IPS-NIHi11 (cell line): ENCODE results near the gene CAPN13.
"Not testable (repeated sequence)": the region's sequence is repeated elsewhere in the genome, so short reads cannot be mapped to it uniquely, and the experiment has no call there.

Experiments used
- DNase-seq: peaks from one replicate; pipeline ENCODE4 v3.0.0; 2012; ENCODE audit warnings: mixed read lengths, low spot score

CAPN13 gene

GRCh38 chr2:30705056-30705455, 102.2 kb downstream of the CAPN13 start:
- DNase-seq = no peak

- DNase-seq = no peak
These were observed 102.8 kb downstream of the CAPN13 start for GRCh38 chr2:30704309-30705020.

DNA sequence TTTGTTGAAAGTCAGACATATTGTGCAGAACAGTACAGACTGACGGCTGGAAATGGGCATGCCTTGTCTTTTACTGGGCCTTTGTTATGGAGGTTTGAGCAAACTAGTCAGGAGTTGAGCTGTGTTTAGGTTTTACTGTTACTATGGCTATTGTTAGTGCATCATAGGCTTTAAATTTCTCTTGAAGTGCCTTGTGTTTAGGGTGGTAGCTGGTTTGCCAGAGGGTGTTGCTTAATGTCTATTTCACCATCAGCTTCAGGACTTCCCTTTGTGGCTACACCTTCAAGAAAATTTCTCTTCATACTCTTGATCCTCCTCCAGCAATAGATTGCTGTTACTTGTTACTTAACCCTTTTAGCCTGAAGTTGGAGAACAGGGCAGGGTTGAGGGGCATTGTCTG, 104.6 kb downstream of the CAPN13 start:
- DNase-seq = no peak

DNA sequence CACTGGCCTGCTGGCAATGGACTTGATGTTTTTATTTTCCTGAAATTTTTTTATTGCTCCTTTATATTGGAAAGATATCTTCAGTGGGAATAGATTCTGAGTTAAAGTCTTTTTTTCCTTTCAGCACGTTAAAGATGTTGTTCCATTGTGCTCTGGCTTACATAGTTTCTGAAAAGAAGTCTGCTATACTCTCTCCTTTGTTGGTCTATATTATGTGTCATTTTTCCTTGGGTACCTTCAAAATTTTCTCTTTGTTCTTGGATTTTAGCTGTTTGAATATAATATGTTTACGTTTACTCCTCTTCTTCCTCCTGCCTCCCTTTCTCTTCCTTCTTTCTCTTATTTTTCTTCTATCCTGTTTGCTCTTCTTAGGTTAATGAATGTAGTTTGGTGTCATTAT, 105.5 kb downstream of the CAPN13 start:
- no peak for DNase-seq

DNA sequence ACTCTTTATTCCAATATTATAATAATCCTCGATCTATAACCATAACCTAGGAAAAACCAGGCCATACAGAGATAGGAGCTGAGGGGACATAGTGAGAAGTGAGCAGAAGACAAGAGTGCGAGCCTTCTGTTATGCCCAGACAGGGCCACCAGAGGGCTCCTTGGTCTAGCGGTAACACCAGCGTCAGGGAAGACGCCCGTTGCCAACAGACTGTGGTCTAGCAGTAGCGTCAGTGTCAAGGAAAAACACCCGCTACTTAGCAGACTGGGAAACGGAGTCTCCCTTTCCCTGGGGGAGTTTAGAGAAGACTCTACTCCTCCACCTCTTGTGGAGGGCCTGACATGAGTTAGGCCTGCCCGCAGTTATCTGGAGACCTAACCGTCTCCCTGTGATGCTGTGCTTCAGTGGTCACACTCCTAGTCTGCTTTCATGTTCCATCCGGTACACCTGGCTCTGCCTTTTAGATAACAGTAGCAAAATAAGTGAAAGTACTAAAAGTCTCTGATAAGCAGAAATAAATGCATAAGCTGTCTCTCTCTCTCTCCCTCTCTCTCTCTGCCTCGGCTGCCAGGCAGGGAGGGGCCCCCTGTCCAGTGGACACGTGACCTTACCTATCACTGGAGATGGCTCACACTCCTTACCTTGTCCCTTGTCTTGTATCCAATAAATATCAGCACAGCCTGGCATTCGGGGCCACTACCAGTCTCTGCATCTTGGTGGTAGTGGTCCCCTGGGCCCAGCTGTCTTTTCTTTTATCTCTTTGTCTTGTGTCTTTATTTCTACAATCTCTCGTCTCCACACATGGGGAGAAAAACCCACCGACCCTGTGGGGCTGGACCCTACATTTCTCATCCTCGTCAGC, 109.8 kb downstream of the CAPN13 start:
- not testable (repeated sequence) for DNase-seq

GRCh38 chr2:30695749-30696148, 111.5 kb downstream of the CAPN13 start:
- DNase-seq = no peak

DNA sequence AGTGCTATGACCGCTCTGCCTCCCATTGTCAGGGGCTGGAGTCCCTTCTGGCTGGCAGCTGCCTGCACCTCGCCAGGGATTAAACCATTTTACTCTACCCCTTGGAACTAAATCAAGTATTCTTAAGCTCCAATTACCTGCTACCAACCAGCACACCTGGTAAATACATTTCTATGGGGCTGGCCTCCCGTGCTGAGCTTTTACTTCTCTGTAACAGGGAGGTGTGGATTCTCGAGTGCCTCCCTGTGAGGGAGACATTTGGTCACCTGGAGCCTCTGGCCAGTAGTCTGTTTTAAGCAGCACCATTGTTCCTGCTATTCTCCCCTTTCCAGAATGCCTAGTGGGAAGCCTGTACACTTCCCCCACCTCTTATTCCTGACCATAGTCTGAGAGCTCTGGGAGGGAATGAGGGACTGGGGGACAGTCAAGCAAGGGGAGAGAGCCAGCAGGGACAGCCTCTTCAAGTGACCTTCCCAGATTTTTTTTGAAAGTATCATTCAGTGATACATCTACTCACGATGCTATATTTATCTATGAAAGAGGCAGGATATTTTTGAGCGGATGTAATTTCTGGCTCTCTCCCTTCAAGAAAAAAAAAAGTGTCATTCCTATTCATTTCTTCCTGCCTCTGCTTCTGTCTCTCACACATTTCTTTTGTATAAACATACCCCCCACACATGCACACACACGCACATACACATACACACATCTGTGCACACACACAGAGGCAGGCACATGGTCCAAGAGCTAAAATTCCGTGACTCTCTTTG, 112.8 kb downstream of the CAPN13 start:
- no peak for DNase-seq

GRCh38 chr2:30693821-30694281, 113.4 kb downstream of the CAPN13 start:
- DNase-seq = no peak

DNA sequence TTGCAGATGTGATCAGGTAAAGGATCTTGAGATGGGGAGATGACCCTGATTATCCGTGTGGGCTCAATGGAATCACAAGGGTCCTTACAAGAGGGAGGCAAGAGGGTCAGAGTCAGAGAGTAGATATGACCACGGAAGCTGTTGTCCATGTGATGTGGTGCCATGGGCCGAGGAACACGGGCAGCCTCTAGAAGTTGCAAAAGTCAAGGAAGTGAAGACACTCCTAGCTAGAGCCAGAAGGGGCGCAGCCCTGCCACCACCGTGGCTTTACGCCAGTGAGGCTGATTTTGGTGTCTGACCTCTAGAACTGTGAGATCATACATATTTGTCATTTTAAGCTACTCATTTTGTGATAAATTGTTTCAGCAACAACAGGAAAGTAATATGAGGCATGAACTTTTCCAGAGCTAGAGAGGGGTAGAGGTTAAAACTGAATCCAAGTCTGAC, 114.4 kb downstream of the CAPN13 start:
- no peak for DNase-seq

- DNase-seq = no peak
These were observed 115.1 kb downstream of the CAPN13 start for GRCh38 chr2:30691948-30692828.

DNA sequence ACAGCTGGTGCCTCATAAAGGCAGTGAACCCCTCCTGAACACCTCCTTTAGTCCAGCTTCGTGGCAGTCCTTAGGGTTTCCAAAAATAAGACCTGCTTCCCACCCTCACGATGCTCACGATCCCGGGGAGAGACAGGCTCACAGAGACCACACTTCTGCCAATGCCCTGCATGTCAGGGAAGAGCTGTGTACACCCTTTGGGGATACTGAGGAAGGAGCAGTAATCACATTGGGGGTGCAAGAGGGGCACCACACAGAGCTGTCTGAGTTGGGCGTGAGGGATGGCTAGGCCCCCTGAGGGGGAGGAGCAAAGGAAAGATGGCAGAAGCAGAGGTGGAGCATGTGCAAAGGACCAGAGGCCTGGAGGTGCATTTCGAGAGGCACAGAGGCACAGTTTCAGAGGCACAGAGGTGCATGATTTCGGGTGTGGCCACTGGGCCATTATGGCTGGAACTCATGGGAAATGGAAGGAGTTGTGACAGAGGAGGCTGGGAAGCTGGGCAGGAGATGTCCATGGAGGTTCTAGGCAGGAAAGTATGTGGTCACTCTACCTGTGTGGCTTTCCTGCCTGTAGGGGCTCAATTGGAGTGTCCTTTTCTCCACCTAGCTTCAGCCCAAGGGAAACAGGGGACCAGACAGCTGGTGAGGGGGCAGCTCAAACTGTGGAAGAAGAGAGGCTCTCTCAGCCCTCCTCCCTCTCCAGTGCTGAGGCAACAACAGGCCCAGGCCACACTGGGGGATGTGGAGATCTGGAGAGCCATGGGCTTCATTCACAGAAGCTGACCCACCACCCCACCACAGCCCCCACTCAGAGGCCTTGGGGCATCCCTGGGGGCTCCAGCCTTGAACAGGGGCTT, 115.9 kb downstream of the CAPN13 start:
- no peak for DNase-seq

DNA sequence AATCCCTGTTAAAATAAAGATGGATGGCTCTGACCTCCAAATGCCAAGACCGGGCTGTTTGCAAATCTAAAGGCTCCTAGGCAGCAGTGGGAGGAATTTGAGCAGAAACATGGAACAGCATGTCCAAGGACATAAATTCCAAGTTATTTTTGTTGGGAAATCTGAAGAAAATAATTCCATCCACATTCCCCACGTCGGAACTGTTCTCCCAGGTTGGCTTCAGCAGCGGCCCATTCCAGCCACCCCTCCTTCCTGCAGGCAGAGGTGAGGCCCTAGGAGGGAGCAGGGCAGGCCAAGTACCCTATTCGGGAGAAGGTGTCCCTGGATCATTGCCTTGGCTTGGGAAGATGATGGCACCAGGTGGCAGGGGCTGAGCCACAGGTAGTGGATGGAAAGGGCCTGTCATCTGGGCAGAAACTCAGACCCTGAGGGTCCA, 117.1 kb downstream of the CAPN13 start:
- no peak for DNase-seq

DNA sequence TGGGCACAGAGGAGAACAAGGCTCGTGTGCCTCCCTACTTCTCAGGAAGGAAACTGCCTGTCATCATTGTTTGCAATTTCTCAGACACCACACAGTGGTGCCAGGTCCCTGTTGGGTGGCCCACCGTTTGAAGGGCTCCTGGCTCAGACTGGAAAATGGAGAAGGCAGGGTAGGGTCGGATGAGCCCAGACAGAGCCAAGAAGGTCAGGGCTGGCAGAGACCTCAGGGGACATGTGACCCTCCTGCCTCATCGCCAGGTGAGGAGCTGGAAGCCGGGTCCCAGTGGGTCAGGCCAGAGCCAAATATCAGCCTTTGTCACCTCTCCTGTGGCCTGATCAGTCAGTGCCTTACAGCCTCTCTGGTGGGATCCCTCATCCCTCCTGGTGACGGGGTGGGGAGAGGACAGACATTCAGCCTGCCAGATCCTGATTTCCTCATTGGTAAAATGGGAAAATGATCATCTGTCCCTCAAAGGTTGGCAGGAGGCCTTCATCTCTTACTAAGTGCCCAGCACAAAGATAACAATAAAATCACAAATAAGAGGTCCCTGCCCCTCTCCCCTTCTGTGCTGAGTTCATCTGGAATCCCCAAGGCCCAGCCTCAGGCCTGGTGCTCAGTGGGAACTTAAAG, 117.6 kb downstream of the CAPN13 start:
- DNase-seq = no peak

GRCh38 chr2:30688956-30689401, 118.3 kb downstream of the CAPN13 start:
- DNase-seq = no peak

DNA sequence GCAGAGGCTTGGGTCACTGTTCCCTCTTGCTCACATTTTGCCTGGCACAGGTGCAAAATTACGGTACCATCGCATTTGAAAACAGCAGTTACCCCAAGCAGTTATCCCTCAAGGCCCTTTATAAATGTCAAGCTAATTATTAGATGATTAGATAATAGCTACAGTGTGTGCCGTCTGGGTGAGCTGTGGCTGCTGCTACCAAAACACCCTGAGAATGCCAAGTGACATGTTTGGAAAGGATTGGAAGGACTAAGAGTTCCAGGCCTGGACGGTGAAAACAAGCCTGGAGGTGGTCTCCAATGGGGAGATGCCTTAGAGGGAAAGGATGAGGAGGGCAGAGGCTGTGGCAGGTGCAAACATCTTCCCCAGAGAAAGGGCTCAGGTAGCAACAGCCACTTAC, 120.6 kb downstream of the CAPN13 start:
- no peak for DNase-seq

DNA sequence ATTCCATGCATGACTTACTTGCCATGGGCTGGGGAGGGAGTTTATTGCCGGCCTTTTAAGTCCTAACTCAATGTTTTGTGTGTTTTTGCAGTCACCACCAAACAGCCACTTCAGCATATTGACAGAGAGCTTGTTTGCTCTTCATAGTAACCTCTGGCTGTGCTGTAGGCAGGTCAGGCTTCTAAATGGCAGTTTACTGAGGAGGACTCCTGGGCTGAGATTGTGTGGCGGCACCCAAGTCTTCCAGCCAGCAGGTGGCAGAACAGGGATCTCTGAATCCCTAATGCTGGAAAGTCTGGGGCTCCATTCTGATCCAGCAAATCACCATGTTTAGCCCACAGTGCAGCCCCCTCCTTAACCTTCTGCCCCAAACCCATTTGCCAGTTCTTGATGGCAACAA, 121.2 kb downstream of the CAPN13 start:
- peak; percentile 64 for DNase-seq

GRCh38 chr2:30684996-30685395, 122.2 kb downstream of the CAPN13 start:
- DNase-seq = no peak

GRCh38 chr2:30684516-30684915, 122.7 kb downstream of the CAPN13 start:
- DNase-seq = no peak

- no peak for DNase-seq
These were observed 123.2 kb downstream of the CAPN13 start for GRCh38 chr2:30684026-30684425.
